ENCODE measurements around the gene UGT1A10.

UGT1A10 gene

GRCh38 chr2:233817995-233818638 lies 181.9 kb downstream of the UGT1A10 start:
- no peak overlapping the region for H3K9ac ChIP-seq (ENCODE audit: low read depth, low read length, poor library complexity, severe bottlenecking)
- H3K9me3 ChIP-seq (ENCODE audit: insufficient read depth, low read depth, low read length) = no peaks in the 10 kb centered on the region
- H3F3A ChIP-seq (ENCODE audit: low read depth) = no peaks in the 10 kb centered on the region
- no peaks in the 10 kb centered on the region for H3K36me3 ChIP-seq (ENCODE audit: insufficient read depth, low read length)
- H3K27me3 ChIP-seq (ENCODE audit: insufficient read depth, low read length, poor library complexity, severe bottlenecking) = no peaks in the 10 kb centered on the region
- H3K4me3 ChIP-seq (ENCODE audit: low read length, poor library complexity, severe bottlenecking) = no peak overlapping the region
- no peaks in the 10 kb centered on the region for H3K4me1 ChIP-seq (ENCODE audit: insufficient read depth, low read length, poor library complexity, severe bottlenecking)
- H4K20me1 ChIP-seq (ENCODE audit: insufficient read depth, low read length, poor library complexity, severe bottlenecking) = no peaks in the 10 kb centered on the region
- H3K79me2 ChIP-seq (ENCODE audit: insufficient read depth, low read length) = no peaks in the 10 kb centered on the region
- no peaks in the 10 kb centered on the region for H3K9me2 ChIP-seq (replicated peaks; ENCODE audit: low read depth, low read length)
- TF ChIP-seq CTCF (conservative IDR thresholded peaks at IDR 0.05; ENCODE audit: low read length) (no peak), EZH2phosphoT487 (IDR thresholded peaks at IDR 0.05; ENCODE audit: borderline replicate concordance) (no peak)
- no peak overlapping the region for H2AFZ ChIP-seq (ENCODE audit: low read length)
- H3K4me2 ChIP-seq (ENCODE audit: low read depth, low read length, poor library complexity, severe bottlenecking) = no peak overlapping the region

DNA sequence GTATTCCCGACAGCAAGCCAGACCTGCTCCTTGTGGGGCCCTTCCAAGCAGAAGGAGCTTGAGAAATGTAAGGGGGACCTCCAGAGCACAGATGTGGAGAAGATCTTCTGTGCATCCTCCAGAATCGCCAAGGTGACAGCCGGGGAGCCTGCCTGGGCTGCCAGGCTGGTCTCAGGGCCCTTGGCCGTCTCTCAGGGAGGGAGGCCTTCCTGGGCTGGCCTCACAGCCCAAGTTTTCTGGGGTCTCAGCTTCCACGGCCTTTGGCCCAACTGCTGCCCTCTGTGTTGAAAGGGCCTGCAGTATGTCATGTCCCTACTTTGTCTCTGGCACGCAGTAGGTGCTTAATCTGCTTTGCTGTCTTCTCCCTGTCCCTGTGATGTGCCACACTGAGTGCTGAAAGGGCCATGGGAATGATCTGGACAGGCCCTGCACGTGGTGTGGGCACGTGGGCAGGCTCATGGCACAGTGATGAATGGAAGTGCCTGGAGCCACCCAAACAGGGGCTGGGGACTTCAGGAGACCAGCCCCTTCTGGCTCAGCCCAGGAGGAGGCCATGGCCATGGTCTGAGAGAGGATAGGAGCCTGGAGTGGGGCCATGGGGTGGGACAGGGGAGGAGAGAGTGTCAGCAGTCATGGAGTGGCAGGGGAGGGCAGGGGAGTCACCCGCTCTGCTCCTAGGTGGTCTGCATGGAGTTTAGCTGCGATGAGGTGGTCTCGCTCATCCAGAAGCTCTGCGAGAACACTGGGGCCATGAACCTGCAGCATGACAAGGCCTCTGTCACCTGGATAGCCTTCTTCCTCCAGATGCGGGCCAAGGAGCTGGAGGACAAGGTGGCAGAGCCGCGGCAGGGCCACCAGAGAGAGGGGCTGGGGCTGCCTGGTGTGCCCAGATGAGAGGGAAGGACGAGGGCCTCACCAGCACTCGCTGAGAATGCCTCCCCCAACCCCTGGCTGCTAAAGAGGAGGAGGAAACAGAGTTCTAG lies 182.7 kb downstream of the UGT1A10 start:
- Histone ChIP-seq H3K4me3 (ENCODE audit: low read length, poor library complexity, severe bottlenecking) (no peak overlapping the region), H3K36me3 (ENCODE audit: insufficient read depth, low read length) (no peaks in the 10 kb centered on the region), H3K9me2 (replicated peaks; ENCODE audit: low read depth, low read length) (no peaks in the 10 kb centered on the region), H3K27me3 (ENCODE audit: insufficient read depth, low read length, poor library complexity, severe bottlenecking) (no peaks in the 10 kb centered on the region), H3K9ac (ENCODE audit: low read depth, low read length, poor library complexity, severe bottlenecking) (no peak overlapping the region), H3K4me2 (ENCODE audit: low read depth, low read length, poor library complexity, severe bottlenecking) (no peak overlapping the region), H3K4me1 (ENCODE audit: insufficient read depth, low read length, poor library complexity, severe bottlenecking) (no peaks in the 10 kb centered on the region), H3F3A (ENCODE audit: low read depth) (no peaks in the 10 kb centered on the region), H3K9me3 (ENCODE audit: insufficient read depth, low read depth, low read length) (no peaks in the 10 kb centered on the region), H3K79me2 (ENCODE audit: insufficient read depth, low read length) (no peaks in the 10 kb centered on the region), H2AFZ (ENCODE audit: low read length) (no peak overlapping the region), H4K20me1 (ENCODE audit: insufficient read depth, low read length, poor library complexity, severe bottlenecking) (no peaks in the 10 kb centered on the region)
- TF ChIP-seq CTCF (conservative IDR thresholded peaks at IDR 0.05; ENCODE audit: low read length) = no peak

DNA sequence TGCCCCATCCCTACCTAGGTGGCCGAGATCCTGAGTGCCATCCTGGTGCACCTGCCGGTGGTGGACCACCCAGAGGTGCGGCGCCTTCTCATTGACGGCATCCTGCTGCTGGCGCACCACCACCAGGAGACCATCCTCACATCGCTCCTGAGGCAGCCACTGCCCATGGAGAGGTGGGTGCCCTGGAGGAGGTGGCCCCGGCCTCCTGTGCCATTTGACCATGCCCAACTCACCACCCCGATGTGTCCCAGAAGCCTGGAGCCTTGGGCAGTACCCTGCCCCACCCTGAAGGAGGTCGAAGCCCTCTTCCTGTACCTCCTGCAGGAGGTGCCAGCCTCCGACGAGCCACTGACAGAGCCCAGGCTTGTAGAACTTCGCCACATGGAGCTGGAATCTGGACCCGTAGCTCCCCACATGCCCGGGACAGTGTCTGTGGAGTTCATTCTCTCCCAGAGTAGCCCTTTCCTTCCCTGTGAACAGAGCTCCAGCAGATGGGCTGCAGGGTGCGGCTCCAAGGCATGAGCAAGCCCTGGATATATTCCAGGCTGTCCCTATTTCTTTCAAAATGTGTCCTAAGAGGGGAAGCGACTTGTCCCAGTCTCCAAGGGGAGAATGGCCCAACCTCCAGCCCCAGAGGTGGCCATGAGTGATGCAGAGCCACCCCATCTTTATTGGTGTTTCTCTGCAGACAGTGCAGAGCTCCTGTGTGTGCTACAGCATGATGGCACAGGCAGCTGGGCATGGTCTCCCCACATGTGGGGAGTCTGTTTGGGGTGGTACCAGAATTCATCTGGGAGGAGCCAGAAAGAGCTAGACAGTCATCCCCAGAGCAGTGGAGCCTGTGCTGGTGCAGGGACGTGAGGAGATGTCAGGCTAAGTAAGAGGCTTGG lies 183.9 kb downstream of the UGT1A10 start:
- H3K9me2 ChIP-seq (replicated peaks; ENCODE audit: low read depth, low read length) = no peaks in the 10 kb centered on the region
- no peaks in the 10 kb centered on the region for H3K27me3 ChIP-seq (ENCODE audit: insufficient read depth, low read length, poor library complexity, severe bottlenecking)
- no peaks in the 10 kb centered on the region for H3F3A ChIP-seq (ENCODE audit: low read depth)
- no peaks in the 10 kb centered on the region for H3K36me3 ChIP-seq (ENCODE audit: insufficient read depth, low read length)
- H3K9me3 ChIP-seq (ENCODE audit: insufficient read depth, low read depth, low read length) = no peaks in the 10 kb centered on the region
- H3K4me1 ChIP-seq (ENCODE audit: insufficient read depth, low read length, poor library complexity, severe bottlenecking) = no peaks in the 10 kb centered on the region
- H3K4me3 ChIP-seq (ENCODE audit: low read length, poor library complexity, severe bottlenecking) = no peak overlapping the region
- no peak for TF ChIP-seq EZH2phosphoT487 (IDR thresholded peaks at IDR 0.05; ENCODE audit: borderline replicate concordance)
- no peaks in the 10 kb centered on the region for H3K79me2 ChIP-seq (ENCODE audit: insufficient read depth, low read length)
- H3K4me2 ChIP-seq (ENCODE audit: low read depth, low read length, poor library complexity, severe bottlenecking) = no peak overlapping the region
- no peaks in the 10 kb centered on the region for H4K20me1 ChIP-seq (ENCODE audit: insufficient read depth, low read length, poor library complexity, severe bottlenecking)
- no peak overlapping the region for H3K9ac ChIP-seq (ENCODE audit: low read depth, low read length, poor library complexity, severe bottlenecking)
- no peak overlapping the region for H2AFZ ChIP-seq (ENCODE audit: low read length)

All from Loucy (cell line).